Omental fat pad (tissue), 4 donors: Measurements from ENCODE around the gene TIMM22. TPM values are rescaled to one million over a fixed set of nuclear protein-coding genes. Genes with fewer than 3 reads are reported as not detected.
A peak's percentile ranks its signal among the peaks of the same experiment; 100 is the strongest.
"Not testable (repeated sequence)": the region's sequence is repeated elsewhere in the genome, so short reads cannot be mapped to it uniquely, and the experiment has no call there.

ENCODE experiments used
- ATAC-seq: fragments of 150-250 bp; one replicate; pipeline ENCODE4 v1.9.1; 2016; ENCODE audit warnings: mild to moderate bottlenecking, moderate library complexity; ENCODE audit not compliant: low FRiP score
- DNase-seq: peaks from one replicate; pipeline ENCODE4 v3.0.0-alpha.2; 2019; ENCODE audit warnings: low spot score
- CTCF ChIP-seq, 3 donors: fragments of 450-650 bp; IDR thresholded peaks; one replicate each; pipeline ENCODE4 v1.5.1; 2016 to 2017; ENCODE audit warnings: antibody characterized with exemption in 3 of 3, mild to moderate bottlenecking in 3 of 3, moderate library complexity in 2 of 3
- total RNA-seq, 4 donors: library from RNA; depleted of rRNA; stranded (reverse); fragments of >200 nt; gene quantifications; one replicate each; pipeline ENCODE4 v1.1.0, GENCODE V29; 2016

Gene TIMM22
- total RNA-seq, 4 donors from 2014 or later = 10.9 to 18.3 (median 13.4) TPM

GRCh38 chr17:1047177-1047878, 50.4 kb downstream of the TIMM22 start:
- ATAC-seq = no peak

DNA sequence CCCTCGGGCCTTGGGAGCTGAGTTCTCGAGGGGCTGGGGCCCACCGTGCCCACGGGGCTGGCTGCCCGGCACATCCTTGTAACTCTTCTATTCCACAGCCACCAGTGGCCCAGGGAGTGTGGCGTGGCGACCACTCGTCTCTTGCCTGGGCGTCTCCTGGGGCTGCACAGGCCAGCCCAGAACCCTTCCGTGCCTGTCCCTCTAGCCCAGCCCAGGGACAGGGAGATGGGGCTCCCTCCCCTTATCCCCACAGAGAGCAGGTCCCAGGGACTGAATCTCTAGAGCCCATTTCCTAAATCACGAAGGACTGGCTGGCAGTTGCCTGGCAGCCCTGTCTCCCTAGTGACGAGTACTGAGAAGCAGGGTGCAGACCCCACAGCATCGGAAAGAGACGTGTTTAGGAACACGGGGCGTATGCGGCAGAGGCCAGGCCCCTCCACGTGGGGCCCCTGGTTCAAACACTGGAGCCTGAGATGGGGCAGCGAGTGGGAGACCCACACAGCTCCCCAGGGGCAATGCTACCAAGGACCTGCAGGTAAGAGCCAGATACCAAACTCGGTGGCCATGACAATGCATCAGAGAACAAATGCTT, 51.0 kb downstream of the TIMM22 start:
- DNase-seq = no peak
- no peak for TF ChIP-seq CTCF (IDR thresholded peaks at IDR 0.05)
- no peak for ATAC-seq

More at GRCh38 chr17:1047177-1047878, 50.4 kb downstream of the TIMM22 start:
- DNase-seq = no peak
- no peak for TF ChIP-seq CTCF (IDR thresholded peaks at IDR 0.05)

- not testable (repeated sequence) for DNase-seq, ATAC-seq
Observed at GRCh38 chr17:1048516-1049115, 51.7 kb downstream of the TIMM22 start.

GRCh38 chr17:1049446-1050225, 52.7 kb downstream of the TIMM22 start:
- DNase-seq (no peak), ATAC-seq (no peak)
- TF ChIP-seq CTCF (IDR thresholded peaks at IDR 0.05) = no peak

DNA sequence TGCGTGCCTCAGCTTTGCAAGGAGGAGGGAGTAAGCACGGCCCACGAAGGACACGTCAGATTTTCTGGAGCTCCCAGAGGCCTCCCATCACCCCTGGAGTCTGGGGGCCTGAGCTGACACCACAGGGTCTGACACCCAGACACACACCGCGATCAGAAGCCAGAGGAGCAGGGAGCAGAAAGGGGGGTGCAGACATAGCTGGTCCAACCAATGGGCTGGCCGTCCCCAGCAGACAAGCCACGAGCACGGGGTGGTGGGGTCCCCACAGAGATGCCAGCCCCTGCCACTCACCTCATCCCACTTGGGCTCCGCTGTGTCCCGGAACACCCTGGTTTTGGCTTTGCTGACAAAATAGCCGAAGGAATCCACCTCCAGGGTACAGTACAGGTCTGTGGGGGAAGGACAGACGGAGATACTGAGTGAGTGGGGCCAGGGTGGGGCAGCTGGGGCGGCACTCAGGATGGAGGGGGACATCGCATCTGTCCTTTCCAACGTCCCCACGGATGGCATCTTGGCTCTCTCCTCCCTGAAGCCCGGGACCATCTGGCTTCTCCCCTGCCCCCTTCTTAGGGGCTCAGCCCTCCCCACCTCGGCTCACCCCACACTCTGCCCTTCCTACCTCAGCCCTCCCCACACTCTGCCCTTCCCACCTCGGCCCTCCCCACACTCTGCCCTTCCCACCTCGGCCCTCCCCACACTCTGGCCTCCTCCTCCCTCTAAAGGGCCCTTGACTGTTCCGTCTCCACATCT, 53.5 kb downstream of the TIMM22 start:
- DNase-seq = no peak
- peak; percentile 4 for ATAC-seq

More for the DNA sequence above, 53.5 kb downstream of the TIMM22 start:
- no peak for TF ChIP-seq CTCF (IDR thresholded peaks at IDR 0.05)
